KMS-11 (cell line): Measurements from ENCODE around the gene PTH1R.

Experiments
- H2AFZ ChIP-seq: fragments of 200-600 bp; sonication (generic); 2 replicates; pipeline ENCODE4 v1.6.1; 2016; ENCODE audit warnings: antibody characterized with exemption, mixed run types, low read depth
- H3K27ac ChIP-seq: fragments of 200-600 bp; sonication (generic); 2 replicates; pipeline ENCODE4 v1.6.1; 2016; ENCODE audit warnings: mild to moderate bottlenecking, mixed run types
- H3K27me3 ChIP-seq: fragments of 200-600 bp; sonication (generic); 2 replicates; pipeline ENCODE4 v1.6.1; 2017; ENCODE audit warnings: mild to moderate bottlenecking, low read depth, mixed run types, moderate library complexity; ENCODE audit not compliant: insufficient read depth
- H3K36me3 ChIP-seq: fragments of 200-600 bp; sonication (generic); 2 replicates; pipeline ENCODE4 v1.6.1; 2017; ENCODE audit warnings: mild to moderate bottlenecking, mixed run types; ENCODE audit not compliant: insufficient read depth
- H3K4me1 ChIP-seq: fragments of 200-600 bp; sonication (generic); 2 replicates; pipeline ENCODE4 v1.6.1; 2016; ENCODE audit warnings: mild to moderate bottlenecking, low read depth, mixed run types; ENCODE audit not compliant: poor library complexity, severe bottlenecking
- H3K4me2 ChIP-seq: fragments of 200-600 bp; sonication (generic); 2 replicates; pipeline ENCODE4 v1.7.0; 2016; ENCODE audit warnings: mild to moderate bottlenecking, mixed run types
- H3K4me3 ChIP-seq: fragments of 200-600 bp; sonication (generic); IDR thresholded peaks from 2 replicates; pipeline ENCODE4 v1.6.1; 2017; ENCODE audit warnings: low read depth, low read length, mixed read lengths; ENCODE audit not compliant: insufficient read depth
- H3K79me2 ChIP-seq: fragments of 200-600 bp; sonication (generic); 2 replicates; pipeline ENCODE4 v1.6.1; 2016; ENCODE audit warnings: low read depth, mixed run types; ENCODE audit not compliant: insufficient read depth
- H3K9ac ChIP-seq: fragments of 200-600 bp; sonication (generic); 2 replicates; pipeline ENCODE4 v1.6.1; 2016; ENCODE audit warnings: mild to moderate bottlenecking, mixed run types
- H4K20me1 ChIP-seq: fragments of 200-600 bp; sonication (generic); 2 replicates; pipeline ENCODE4 v1.6.1; 2016; ENCODE audit warnings: mild to moderate bottlenecking, mixed run types; ENCODE audit not compliant: insufficient read depth
- CTCF ChIP-seq: fragments of 200-600 bp; sonication (generic); conservative IDR thresholded peaks from 2 replicates; pipeline ENCODE4 v1.6.1; 2017; ENCODE audit warnings: low read depth, mild to moderate bottlenecking, antibody characterized with exemption, low read length, moderate library complexity, mixed read lengths

The PTH1R gene

GRCh38 chr3:46871222-46871621 lies 6.3 kb upstream of the PTH1R start:
- Histone ChIP-seq H3K79me2 (no peaks in the 10 kb centered on the region), H3K36me3 (no peaks in the 10 kb centered on the region), H2AFZ (no peak overlapping the region), H3K4me3 (no peak overlapping the region), H3K4me2 (no peak overlapping the region), H3K27ac (no peak overlapping the region), H4K20me1 (no peaks in the 10 kb centered on the region), H3K27me3 (no peaks in the 10 kb centered on the region), H3K9ac (no peak overlapping the region), H3K4me1 (no peaks in the 10 kb centered on the region)
- TF ChIP-seq CTCF: no peak

DNA sequence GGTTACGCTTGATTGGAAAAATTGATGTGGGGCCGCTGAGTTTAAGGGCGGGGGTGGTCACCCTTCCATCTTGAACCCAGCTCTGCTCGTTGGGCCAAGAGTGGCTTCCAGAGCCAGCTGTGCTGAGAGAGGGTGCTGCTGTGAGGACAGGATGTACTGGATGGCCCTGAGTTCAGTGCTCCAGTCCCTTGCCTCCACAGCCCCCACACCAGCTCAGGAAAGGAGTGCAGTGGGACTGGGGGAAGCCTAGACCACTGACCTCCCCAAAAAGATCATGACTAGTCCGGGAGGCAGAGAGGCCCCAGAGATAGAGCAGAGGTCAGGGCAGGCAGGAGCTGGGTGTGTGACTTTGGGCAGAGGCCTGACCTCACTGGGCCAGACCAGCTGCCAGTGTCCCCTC lies 4.0 kb upstream of the PTH1R start:
- no peaks in the 10 kb centered on the region for H3K79me2 ChIP-seq
- no peak overlapping the region for H3K9ac ChIP-seq
- H3K36me3 ChIP-seq: no peaks in the 10 kb centered on the region
- no peaks in the 10 kb centered on the region for H3K27me3 ChIP-seq
- no peak overlapping the region for H2AFZ ChIP-seq
- no peaks in the 10 kb centered on the region for H3K4me1 ChIP-seq
- no peak overlapping the region for H3K27ac ChIP-seq
- no peak overlapping the region for H3K4me3 ChIP-seq
- no peak overlapping the region for H3K4me2 ChIP-seq
- no peak for TF ChIP-seq CTCF
- H4K20me1 ChIP-seq: no peaks in the 10 kb centered on the region

- H3K36me3 ChIP-seq: no peaks in the 10 kb centered on the region
- no peaks in the 10 kb centered on the region for H4K20me1 ChIP-seq
- no peaks in the 10 kb centered on the region for H3K79me2 ChIP-seq
- H3K27ac ChIP-seq: no peak overlapping the region
- H3K27me3 ChIP-seq: no peaks in the 10 kb centered on the region
- no peaks in the 10 kb centered on the region for H3K4me1 ChIP-seq
- H2AFZ ChIP-seq: no peak overlapping the region
- no peak overlapping the region for H3K4me3 ChIP-seq
- H3K9ac ChIP-seq: no peak overlapping the region
- TF ChIP-seq CTCF: no peak
- no peak overlapping the region for H3K4me2 ChIP-seq
Measured at GRCh38 chr3:46874430-46874829, 3.1 kb upstream of the PTH1R start.

DNA sequence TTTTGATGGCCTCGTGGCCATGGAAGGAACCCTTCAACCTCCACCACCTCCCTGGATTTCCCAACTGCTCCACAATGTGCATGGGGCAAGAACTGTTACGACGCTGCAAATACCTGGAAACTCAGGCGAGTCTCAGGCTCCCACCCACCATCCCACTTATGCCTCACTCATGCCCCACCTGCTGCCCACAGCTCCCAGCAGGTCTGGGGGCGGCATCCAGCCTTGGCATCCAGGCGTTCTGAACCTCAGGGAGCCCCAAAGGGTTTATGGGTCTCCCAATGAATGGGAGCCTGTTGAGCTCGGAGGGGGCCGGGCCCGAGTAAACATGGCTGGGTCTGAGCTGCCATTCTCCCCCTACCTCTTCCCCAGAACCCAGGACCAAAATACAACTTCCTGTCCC lies 2.0 kb upstream of the PTH1R start:
- Histone ChIP-seq H3K4me2 (no peak overlapping the region), H2AFZ (no peak overlapping the region), H3K36me3 (no peaks in the 10 kb centered on the region), H3K4me3 (no peak overlapping the region), H4K20me1 (no peaks in the 10 kb centered on the region), H3K9ac (no peak overlapping the region), H3K79me2 (no peaks in the 10 kb centered on the region), H3K27me3 (no peaks in the 10 kb centered on the region), H3K4me1 (no peaks in the 10 kb centered on the region), H3K27ac (no peak overlapping the region)
- no peak for TF ChIP-seq CTCF
